ENCODE measurements around the gene BBS1. TPM values are rescaled to one million over a fixed set of nuclear protein-coding genes. Genes with fewer than 3 reads are reported as not detected.

The BBS1 gene
- 17.9 and 23.4 TPM in 2 replicates for total RNA-seq

DNA sequence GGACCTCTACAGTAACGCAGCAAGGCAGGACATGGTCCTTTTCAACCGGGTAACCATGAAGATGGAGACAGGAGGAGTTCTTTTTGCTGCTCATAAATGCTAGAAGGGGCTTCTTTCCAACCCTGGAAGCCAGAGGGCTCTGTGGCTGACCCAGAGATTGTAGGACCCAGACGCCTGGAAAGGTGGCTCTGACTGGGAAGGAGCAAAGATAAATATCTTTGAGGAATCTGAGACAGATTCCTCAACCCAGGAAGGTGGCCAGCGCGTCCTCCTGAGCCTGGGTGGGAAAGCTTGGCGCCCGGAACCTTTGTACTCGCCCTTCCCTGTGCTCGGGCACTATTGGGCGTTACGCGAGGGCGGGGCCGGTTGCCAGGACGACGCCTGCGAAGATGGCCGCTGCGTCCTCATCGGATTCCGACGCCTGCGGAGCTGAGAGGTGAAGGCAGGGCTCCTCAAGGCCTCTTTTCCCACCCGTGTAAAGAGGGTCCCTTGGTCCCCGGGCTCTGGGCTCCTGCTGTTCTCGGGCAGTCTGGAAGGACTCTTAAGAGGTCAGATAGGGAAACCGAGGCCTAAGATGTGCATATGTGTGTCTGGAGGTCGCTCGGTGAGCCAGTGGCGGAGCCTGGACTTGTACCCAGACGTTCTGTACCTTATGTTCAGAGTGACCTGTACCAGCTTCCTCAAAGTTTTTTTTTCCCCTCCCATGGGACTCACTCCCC, at the start of gene BBS1:
Gene BBS1, plus strand, starts transcription at position 365 of the 719 bp plus-strand sequence. Its CDS starts 25 bp downstream, at position 390.

DNA sequence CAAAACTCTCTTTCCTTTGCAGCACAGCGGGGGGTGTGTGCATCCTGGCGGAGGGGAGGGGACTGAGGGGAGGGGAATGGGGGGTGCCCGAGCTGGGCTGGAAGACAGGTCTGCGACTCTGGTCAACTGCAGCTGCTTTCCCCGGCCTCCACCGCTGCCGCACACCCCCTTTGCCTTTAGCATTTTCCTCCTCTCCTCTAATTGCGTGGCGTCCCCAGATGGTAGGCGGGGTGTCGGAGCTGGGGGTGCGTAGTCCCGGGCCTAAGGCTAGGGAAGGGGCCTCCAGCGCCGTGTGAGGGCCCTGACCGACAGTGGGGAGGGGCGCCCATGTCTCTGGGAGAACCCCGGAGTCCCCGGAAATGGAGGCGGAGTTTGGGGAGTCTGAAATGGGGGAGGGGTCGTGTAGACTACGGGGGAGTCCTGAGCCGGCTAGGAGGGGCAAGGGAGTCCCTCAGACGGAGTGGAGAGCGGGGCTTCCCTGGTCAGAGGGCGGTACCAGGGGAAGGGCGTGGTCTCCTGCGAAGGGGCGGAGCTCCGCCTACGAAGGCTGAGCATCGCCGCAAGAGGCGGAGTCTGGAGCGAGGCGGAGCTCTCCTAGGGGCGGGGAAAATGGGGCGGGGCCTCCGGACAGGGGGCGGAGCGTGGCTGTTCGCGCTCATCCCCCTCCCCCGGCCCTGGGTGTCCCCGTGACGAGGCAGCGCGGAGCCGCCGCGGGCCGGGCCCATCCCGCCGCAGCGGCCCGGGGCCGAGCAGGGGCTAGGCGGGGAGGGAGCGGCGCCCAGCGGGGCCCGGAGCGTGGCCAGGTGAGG, 44.0 kb upstream of the BBS1 start, which contains the start of gene PELI3:
Gene PELI3, plus strand, starts transcription at position 681 of the 809 bp plus-strand sequence. CDS start 1,224 bp downstream, outside the sequence.

DNA sequence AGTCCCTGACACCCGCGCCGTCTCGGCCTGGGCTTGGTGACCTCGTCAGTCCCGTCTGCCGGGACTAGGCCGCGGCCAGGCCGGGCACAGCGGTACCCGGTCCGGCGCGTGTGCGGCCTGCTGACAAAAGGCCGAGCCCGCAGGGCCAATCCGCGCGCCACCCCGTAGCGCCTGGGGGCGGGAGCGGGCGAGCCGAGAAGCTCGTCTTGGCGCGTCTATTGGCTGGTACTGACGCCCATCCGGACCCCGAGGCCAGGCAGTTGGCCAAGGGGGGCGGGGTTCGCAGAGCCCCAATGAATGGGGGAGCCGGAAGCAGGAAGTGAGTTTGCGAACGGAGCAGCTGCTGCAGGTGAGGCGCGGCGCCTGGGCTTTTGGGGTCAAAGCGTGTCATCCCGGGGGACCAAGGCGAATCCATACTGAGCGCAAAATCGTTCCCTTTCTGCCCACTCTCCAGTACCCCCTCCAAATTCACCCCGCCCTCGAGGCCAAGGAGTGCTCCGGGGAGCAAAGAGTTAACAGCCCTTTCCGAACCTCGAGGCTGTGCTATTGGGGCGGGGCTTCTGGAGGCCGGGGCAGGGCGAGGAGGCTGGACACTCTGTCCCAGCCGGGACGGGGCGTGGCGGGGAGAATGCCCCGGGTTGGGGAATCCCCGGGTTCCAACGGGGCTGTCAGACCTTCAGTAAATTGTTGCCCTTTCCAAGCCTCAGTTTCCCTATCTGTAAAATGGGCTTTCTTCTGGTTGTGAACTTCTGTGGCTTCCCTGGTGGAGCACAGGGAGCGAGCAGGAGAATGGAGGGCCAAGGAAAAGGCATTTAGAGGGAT, 30.1 kb upstream of the BBS1 start, which contains the start of gene DPP3:
Gene DPP3, plus strand, starts transcription at position 318 of the 822 bp plus-strand sequence. CDS start 1,767 bp downstream, outside the sequence.

DNA sequence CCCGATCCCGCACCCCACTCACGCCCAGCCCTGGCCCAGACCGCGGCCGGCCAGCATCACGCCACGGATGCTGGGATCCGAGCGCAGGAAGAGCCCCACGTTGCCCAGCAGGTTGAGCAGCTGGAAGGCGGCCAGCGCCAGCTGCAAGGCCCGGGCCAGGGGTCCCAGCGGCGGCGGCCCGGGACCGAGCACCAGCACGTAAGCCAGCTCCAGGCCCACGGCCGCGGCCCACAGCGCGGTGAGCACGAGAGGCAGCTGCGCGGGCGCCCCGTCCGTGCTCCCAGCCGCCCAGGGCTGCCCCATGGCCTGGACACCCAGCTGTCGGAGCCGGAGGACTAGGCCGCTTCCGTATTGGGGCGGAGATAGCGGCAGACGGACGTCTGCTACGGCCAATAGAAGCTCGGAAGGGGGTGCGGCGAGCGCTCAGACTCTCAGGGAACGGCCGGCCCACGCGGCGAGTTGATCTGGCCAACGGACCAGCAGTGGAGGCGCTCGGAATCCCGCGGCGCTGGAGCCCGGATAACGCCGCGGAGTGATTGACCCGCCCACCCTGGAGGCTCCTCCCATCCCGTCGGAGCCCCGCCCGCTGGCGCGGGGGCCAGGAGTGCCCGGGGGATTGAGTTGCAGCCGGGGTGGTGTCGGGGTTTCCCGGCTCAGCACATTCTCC, 35.4 kb downstream of the BBS1 start, which contains the start of gene ZDHHC24:
Gene ZDHHC24, minus strand, starts transcription at position 348 of the 667 bp plus-strand sequence. Its CDS starts 45 bp downstream, at position 303.

DNA sequence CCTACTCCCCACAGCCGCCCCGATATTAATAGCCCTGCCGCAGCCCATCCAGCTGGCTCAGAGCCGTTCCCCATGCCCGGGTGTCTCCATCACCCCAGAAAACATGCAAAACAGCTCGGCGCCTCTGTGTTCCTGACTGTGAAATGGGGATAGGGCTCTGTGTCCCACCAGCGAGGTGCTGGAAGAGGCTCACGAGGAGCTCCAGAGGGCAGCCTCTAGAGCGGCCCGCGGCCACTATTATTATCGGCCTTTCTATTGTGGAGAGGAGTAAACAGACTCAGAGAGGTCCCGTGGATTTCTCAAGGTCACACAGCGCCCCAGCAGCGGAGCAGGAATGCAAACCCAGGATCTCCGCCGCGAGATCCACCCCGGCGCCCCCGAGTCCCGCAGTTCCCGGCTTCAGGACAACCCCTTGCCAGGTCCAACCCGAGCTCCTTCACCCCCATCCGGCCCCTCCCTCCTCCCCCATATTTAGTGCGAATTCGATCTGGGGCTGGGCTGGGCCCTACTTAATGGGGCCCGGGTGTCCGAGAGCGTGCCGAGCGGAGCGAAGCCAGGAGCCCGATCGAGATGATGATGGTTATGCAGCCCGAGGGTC, 36.0 kb downstream of the BBS1 start, which contains the start of gene ACTN3:
Gene ACTN3, plus strand, starts transcription at position 536 of the 598 bp plus-strand sequence. Its CDS starts 35 bp downstream, at position 571.

DNA sequence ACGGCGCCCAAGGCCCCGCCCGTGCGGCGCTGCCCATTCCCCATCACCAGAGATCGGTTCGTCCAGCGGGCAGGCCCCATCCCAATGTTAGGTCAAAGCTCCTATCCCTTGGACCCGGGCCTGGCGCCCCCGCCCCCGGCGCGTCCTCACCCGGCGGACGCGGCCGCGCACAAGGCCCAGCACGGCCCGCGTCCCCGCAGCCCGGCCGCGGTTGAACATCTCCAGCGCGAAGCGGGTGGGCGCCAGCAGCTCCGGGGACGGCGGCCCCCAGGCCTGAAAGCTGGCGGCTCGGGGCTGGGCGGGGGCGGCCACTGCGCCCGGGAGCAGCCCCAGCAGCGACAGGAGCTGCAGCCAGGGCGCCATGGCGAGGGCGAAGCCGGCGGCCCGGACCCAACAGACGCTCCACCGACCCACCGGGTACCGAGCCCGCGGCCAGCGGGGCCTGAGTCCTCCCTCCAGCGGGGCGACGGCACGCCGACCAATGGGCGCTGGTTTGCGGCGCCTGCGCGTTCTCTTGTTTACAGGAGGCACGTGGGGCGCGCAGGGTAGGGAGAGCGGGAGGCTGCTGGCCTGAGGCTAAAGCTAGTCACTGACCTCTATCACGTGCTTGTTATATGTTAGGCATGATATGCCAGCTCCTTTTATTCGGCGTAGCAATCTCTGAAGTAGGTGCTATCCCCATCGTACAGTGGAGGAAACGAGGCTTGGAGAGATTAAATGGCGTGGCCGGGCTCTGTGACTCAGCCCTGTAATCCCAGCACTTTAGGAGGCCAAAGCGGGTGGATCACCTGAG, 57.9 kb downstream of the BBS1 start, which contains the start of gene CTSF:
Gene CTSF, minus strand, starts transcription at position 483 of the 793 bp plus-strand sequence. Its CDS starts 120 bp downstream, at position 363.

Other genes with a start within 250 kb of the BBS1 start
- gene RAB1B, start 242.0 kb upstream of the BBS1 start, total RNA-seq = 65.0 and 70.5 TPM in 2 replicates
- gene CNIH2, start 232.5 kb upstream of the BBS1 start, total RNA-seq = not detected in 2 replicates
- 193 and 255 TPM in 2 replicates for gene YIF1A, start 221.5 kb upstream of the BBS1 start, total RNA-seq
- gene TMEM151A, start 218.7 kb upstream of the BBS1 start, total RNA-seq = not detected in 2 replicates
- gene CD248, start 193.6 kb upstream of the BBS1 start, total RNA-seq = 0.65 and 1.2 TPM in 2 replicates
- 4.9 and 8.1 TPM in 2 replicates for gene RIN1, start 174.2 kb upstream of the BBS1 start, total RNA-seq
- 75.7 and 89.8 TPM in 2 replicates for gene BRMS1, start 165.5 kb upstream of the BBS1 start, total RNA-seq
- 35.4 and 36.5 TPM in 2 replicates for gene B4GAT1, start 163.0 kb upstream of the BBS1 start, total RNA-seq
- 0.76 and 0.97 TPM in 2 replicates for gene SLC29A2, start 138.9 kb upstream of the BBS1 start, total RNA-seq
- gene NPAS4, start 89.6 kb upstream of the BBS1 start, total RNA-seq = not detected in 2 replicates
- 55.9 and 81.8 TPM in 2 replicates for gene MRPL11, start 71.8 kb upstream of the BBS1 start, total RNA-seq
- gene PELI3, start 43.7 kb upstream of the BBS1 start, total RNA-seq = 2.9 and 3.2 TPM in 2 replicates
- gene DPP3, start 30.2 kb upstream of the BBS1 start, total RNA-seq = 50.8 and 58.8 TPM in 2 replicates
- 16.7 and 18.8 TPM in 2 replicates for gene ZDHHC24, start 35.4 kb downstream of the BBS1 start, total RNA-seq
- under 0.01 and 0.30 TPM in 2 replicates for gene ACTN3, start 36.3 kb downstream of the BBS1 start, total RNA-seq
- 13.3 and 17.2 TPM in 2 replicates for gene CTSF, start 58.0 kb downstream of the BBS1 start, total RNA-seq
- gene CCDC87, start 82.4 kb downstream of the BBS1 start, total RNA-seq = under 0.01 and 0.15 TPM in 2 replicates
- 46.4 and 49.2 TPM in 2 replicates for gene CCS, start 82.5 kb downstream of the BBS1 start, total RNA-seq
- gene RBM14, start 106.0 kb downstream of the BBS1 start, total RNA-seq = 16.6 and 41.8 TPM in 2 replicates
- 118 and 149 TPM in 2 replicates for gene RBM4, start 128.1 kb downstream of the BBS1 start, total RNA-seq
- 15.3 and 22.9 TPM in 2 replicates for gene RBM4B, start 167.3 kb downstream of the BBS1 start, total RNA-seq
- gene SPTBN2, start 218.6 kb downstream of the BBS1 start, total RNA-seq = 26.3 and 38.3 TPM in 2 replicates